Thymus (tissue), 11 donors: ENCODE measurements around the gene SRP72. TPM values are rescaled to one million over a fixed set of nuclear protein-coding genes. Genes with fewer than 3 reads are reported as not detected.

ENCODE experiments used
- DNase-seq, 9 donors: peaks; one replicate each; pipeline ENCODE4 v3.0.0-alpha.2; 2013; ENCODE audit warnings: low spot score in 9 of 9, low read depth in 6 of 9, missing footprints in 1 of 9
- H3K27ac ChIP-seq, 2 donors: one replicate each; pipeline ENCODE4 v1.5.1; 2013; ENCODE audit warnings: control low read depth in 1 of 2, low read depth in 1 of 2, low read length in 1 of 2, mild to moderate bottlenecking in 1 of 2, moderate library complexity in 1 of 2
- H3K27me3 ChIP-seq, 2 donors: one replicate each; pipeline ENCODE4 v1.5.1; 2013; ENCODE audit warnings: low read length in 1 of 2; ENCODE audit not compliant: control insufficient read depth in 2 of 2, insufficient read depth in 1 of 2
- H3K36me3 ChIP-seq, 2 donors: one replicate each; pipeline ENCODE4 v1.5.1; 2013; ENCODE audit warnings: low read length in 1 of 2, mild to moderate bottlenecking in 1 of 2, moderate library complexity in 1 of 2; ENCODE audit not compliant: control insufficient read depth in 2 of 2, insufficient read depth in 2 of 2
- H3K4me1 ChIP-seq, 2 donors: one replicate each; pipeline ENCODE4 v1.5.1; 2013; ENCODE audit warnings: low read length in 2 of 2; ENCODE audit not compliant: control insufficient read depth in 2 of 2, insufficient read depth in 2 of 2
- H3K4me3 ChIP-seq, 2 donors: one replicate each; pipeline ENCODE4 v1.5.1; 2013; ENCODE audit warnings: low read length in 2 of 2, control low read depth in 1 of 2, mild to moderate bottlenecking in 1 of 2
- H3K9me3 ChIP-seq, 2 donors: one replicate each; pipeline ENCODE4 v1.5.1; 2013; ENCODE audit warnings: low read length in 1 of 2, mild to moderate bottlenecking in 1 of 2; ENCODE audit not compliant: control insufficient read depth in 2 of 2, insufficient read depth in 1 of 2
- WGBS: extraction: QIAGEN DNeasy Blood & Tissue Kit; methylation state at CpG from one replicate; pipeline ENCODE4 v1.1.7; 2013; 5-methylcytosine and 5-hydroxymethylcytosine counted together
- polyA plus RNA-seq: library from polyadenylated mRNA; stranded (reverse); fragments of 200-250 nt; gene quantifications from one replicate; pipeline ENCODE4 v1.2.3, GENCODE V29; 2013
- total RNA-seq: library from RNA; stranded (reverse); fragments of 120-200 nt; gene quantifications from one replicate; pipeline ENCODE4 v1.2.4, GENCODE V29; 2013
- donor health status: healthy.

Gene SRP72
- total and polyA plus RNA-seq, 2 donors = 47.8 to 73.2 TPM

GRCh38 chr4:56530269-56531148, 63.1 kb downstream of the SRP72 start:
- Histone ChIP-seq H3K27me3 (peaks cover 0 to 15% of the 10 kb centered on the region in 2 donors), H3K27ac (no peak overlapping the region), H3K9me3 (no peaks in the 10 kb centered on the region), H3K4me1 (peaks cover 2 to 12% of the 10 kb centered on the region in 2 donors), H3K36me3 (no peaks in the 10 kb centered on the region), H3K4me3 (peak overlapping the region; percentile 50 to 61)
- peak; percentile 35 to 82 (median 63) for DNase-seq
- WGBS = 5% methylated on average over 68 of the region's 68 CpGs

GRCh38 chr4:56531149-56531770, 63.8 kb downstream of the SRP72 start:
- peaks cover 0 to 15% of the 10 kb centered on the region in 2 donors for H3K27me3 ChIP-seq
- no peak overlapping the region for H3K27ac ChIP-seq
- H3K36me3 ChIP-seq = no peaks in the 10 kb centered on the region
- peak overlapping the region; percentile 50 to 61 for H3K4me3 ChIP-seq
- DNase-seq = peak in 1 of 9 donors; percentile 12
- WGBS = 51% methylated on average over 11 of the region's 11 CpGs
- peaks cover 2 to 12% of the 10 kb centered on the region in 2 donors for H3K4me1 ChIP-seq
- no peaks in the 10 kb centered on the region for H3K9me3 ChIP-seq

- Histone ChIP-seq H3K9me3 (no peaks in the 10 kb centered on the region), H3K4me1 (peaks cover 2 to 12% of the 10 kb centered on the region in 2 donors), H3K4me3 (no peak overlapping the region), H3K27me3 (peaks cover 0 to 15% of the 10 kb centered on the region in 2 donors), H3K36me3 (no peaks in the 10 kb centered on the region), H3K27ac (no peak overlapping the region)
- no peak for DNase-seq
- WGBS = 71% methylated on average over 4 of the region's 4 CpGs
Measured at GRCh38 chr4:56531823-56532222, 64.4 kb downstream of the SRP72 start.

GRCh38 chr4:56532239-56532638, 64.8 kb downstream of the SRP72 start:
- Histone ChIP-seq H3K27ac (no peak overlapping the region), H3K4me1 (peaks cover 2 to 12% of the 10 kb centered on the region in 2 donors), H3K9me3 (no peaks in the 10 kb centered on the region), H3K27me3 (peaks cover 0 to 15% of the 10 kb centered on the region in 2 donors), H3K4me3 (no peak overlapping the region), H3K36me3 (no peaks in the 10 kb centered on the region)
- WGBS = 98% methylated on average over 2 of the region's 2 CpGs
- DNase-seq = no peak

- Histone ChIP-seq H3K36me3 (no peaks in the 10 kb centered on the region), H3K27ac (no peak overlapping the region), H3K27me3 (peaks cover 0 to 10% of the 10 kb centered on the region in 2 donors), H3K4me3 (no peak overlapping the region), H3K9me3 (no peaks in the 10 kb centered on the region), H3K4me1 (peaks cover 0 to 4% of the 10 kb centered on the region in 2 donors)
- 90% methylated on average over 7 of the region's 7 CpGs for WGBS
- DNase-seq = no peak
Measured at GRCh38 chr4:56535915-56536314, 68.5 kb downstream of the SRP72 start.

GRCh38 chr4:56537147-56537546, 69.7 kb downstream of the SRP72 start:
- Histone ChIP-seq H3K27me3 (no peaks in the 10 kb centered on the region), H3K36me3 (no peaks in the 10 kb centered on the region), H3K4me1 (no peaks in the 10 kb centered on the region), H3K9me3 (no peaks in the 10 kb centered on the region), H3K27ac (no peak overlapping the region), H3K4me3 (no peak overlapping the region)
- no peak for DNase-seq
- WGBS = 100% methylated on average over 1 of the region's 1 CpG

GRCh38 chr4:56540826-56541225, 73.4 kb downstream of the SRP72 start:
- H3K36me3 ChIP-seq = no peaks in the 10 kb centered on the region
- H3K27ac ChIP-seq = no peak overlapping the region
- H3K4me3 ChIP-seq = no peak overlapping the region
- WGBS = 96% methylated on average over 4 of the region's 4 CpGs
- H3K9me3 ChIP-seq = no peaks in the 10 kb centered on the region
- peaks cover 4% of the 10 kb centered on the region in 2 donors for H3K4me1 ChIP-seq
- no peak for DNase-seq
- H3K27me3 ChIP-seq = peaks cover 0 to 3% of the 10 kb centered on the region in 2 donors

- H3K36me3 ChIP-seq = no peaks in the 10 kb centered on the region
- peak; percentile 47 to 87 (median 70) for DNase-seq
- H3K27me3 ChIP-seq = peaks cover 0 to 3% of the 10 kb centered on the region in 2 donors
- peak overlapping the region; percentile 16 to 42 for H3K4me3 ChIP-seq
- no peaks in the 10 kb centered on the region for H3K9me3 ChIP-seq
- no peak overlapping the region for H3K27ac ChIP-seq
- H3K4me1 ChIP-seq = peaks cover 4% of the 10 kb centered on the region in 2 donors
- WGBS = 6% methylated on average over 33 of the region's 33 CpGs
Measured at GRCh38 chr4:56544573-56545131, 77.2 kb downstream of the SRP72 start.

GRCh38 chr4:56550642-56551041, 83.2 kb downstream of the SRP72 start:
- Histone ChIP-seq H3K4me3 (no peak overlapping the region), H3K27ac (no peak overlapping the region), H3K27me3 (no peaks in the 10 kb centered on the region), H3K4me1 (no peaks in the 10 kb centered on the region), H3K9me3 (no peaks in the 10 kb centered on the region), H3K36me3 (no peaks in the 10 kb centered on the region)
- 95% methylated on average over 8 of the region's 8 CpGs for WGBS
- no peak for DNase-seq
